GM19035 (cell line): ENCODE measurements around the gene RGP1.

Experiments used
- ATAC-seq: cut with Tn5 transposase; IDR thresholded peaks from one replicate; pipeline ENCODE4 v1.9.1; 2021; ENCODE audit not compliant: unreplicated experiment

RGP1 gene

DNA sequence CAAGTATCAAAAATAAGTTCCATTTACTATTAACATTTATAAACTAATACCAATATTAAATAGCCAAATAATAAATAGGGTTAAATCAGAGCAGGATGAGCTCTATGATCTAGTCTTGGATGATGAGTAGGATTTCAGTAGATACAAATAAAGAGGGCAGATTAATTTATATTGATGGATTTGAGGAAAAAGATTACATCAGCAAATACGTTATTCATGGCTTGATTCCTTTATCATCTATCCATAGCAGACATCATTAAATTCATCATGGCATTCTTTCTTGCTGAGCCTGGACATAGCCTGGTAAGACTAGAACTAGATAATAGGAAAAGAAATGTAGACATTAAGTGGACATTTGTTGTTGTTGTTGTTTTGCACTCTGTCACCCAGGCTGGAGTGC is 18.4 kb downstream of the RGP1 start:
- no peak for ATAC-seq

DNA sequence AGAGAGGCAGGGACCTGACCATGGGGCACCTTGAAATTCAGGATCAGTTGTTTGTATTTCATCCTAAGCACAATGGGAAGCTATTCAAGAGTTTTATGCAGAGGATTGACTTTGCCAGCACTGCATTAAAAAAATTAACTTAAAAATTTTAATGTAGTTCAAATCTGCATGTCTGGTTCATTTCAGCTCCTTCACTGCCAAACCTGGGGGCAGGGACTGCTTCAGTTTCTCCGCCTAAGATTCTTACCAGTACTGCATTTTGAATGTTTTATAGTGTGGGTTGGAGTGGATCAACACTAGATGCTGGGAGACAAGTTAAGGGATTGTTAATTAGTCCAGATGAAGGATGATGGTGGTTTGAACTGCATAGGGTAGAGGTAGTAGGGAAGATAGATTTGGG is 20.7 kb downstream of the RGP1 start:
- ATAC-seq, result no peak

DNA sequence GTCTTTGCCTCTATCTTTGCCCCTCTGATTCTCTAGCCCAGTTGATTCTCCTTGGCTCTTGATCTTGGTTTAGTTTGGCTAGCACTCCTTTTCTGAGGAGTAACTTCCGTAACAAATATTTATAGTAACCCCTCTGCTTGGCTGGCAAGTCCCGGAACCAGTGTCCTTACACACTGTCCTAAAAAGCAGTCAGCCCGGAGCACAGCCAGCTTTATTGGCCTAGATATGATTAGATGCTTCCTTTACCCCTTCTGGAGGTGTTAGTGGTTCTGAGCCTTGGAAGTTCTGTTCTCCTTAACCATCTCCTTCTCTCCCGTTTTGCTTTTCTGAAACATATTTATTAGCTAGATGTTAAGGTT is 22.0 kb downstream of the RGP1 start:
- no peak for ATAC-seq

DNA sequence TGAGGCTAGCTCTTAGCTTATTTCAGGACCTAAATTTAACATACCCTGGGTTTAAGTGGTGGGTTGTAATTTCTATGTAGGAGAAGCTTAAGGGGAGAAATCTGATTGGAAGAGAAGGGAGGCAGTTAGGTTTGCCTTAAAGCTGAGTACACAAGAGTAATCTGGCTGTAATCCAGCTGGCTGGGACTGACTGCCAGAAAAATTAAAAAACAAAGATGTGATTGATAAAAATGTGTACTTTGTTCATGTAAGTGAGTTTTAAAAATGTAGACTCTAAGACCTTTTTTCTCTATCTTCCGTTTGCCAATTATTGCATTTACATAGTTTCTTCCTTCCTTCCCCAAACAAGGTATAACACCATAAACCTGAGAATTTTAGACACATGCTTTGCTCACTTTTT is 22.4 kb downstream of the RGP1 start:
- ATAC-seq, result no peak

DNA sequence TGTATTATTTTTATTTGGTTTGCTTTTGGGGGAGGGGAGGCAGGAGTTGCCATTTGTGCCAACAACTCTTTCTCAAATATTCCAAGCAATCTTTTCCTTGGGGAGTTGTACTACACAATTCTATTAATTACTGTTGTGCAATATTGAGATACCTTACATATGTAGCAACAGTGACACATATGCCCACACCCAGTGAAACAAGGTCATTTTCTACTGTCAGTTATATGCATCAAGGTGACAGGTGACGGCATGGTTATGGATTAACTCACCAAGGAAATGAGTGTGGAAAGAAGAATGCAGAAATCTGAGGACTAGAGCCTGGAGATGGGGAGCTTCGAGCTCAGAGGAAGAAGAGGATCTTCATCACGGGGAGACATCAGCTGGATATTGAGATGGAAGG is 22.9 kb downstream of the RGP1 start:
- ATAC-seq, result no peak

DNA sequence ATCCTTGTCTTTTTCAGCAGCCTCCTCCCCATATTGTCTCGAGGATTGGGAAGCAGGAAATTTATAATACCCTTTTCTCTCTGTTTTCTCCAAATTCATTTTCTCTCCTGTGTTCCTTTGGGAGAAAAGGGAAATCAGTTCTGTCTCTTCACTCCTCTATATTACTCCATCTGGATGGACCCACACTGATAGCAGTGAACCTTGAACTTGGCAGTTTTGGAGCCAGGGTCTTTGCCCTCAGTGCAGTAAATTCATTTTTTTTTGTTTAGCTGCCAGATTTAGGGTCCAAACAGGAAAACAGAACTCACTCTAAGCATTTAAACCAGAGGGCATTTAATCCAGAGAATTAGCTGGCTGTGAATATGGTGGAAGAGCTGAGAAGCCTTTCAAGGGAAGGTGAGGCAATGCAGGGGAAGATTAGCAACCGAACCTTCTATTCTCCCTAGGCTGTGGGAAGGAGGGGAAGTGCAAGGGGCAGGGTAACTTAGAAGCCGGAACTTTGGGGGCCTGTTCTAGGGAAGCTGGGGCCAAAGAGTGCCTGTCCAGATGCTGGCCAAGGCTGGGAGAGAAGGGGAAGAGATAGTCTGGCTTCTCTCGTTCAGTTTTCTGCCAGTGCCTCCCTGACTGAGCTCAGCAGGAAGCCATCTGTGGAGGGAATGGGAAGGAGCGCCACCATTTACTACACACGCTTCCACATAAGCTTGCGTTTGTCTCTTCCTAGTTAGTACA is 26.0 kb downstream of the RGP1 start:
- ATAC-seq, result no peak

DNA sequence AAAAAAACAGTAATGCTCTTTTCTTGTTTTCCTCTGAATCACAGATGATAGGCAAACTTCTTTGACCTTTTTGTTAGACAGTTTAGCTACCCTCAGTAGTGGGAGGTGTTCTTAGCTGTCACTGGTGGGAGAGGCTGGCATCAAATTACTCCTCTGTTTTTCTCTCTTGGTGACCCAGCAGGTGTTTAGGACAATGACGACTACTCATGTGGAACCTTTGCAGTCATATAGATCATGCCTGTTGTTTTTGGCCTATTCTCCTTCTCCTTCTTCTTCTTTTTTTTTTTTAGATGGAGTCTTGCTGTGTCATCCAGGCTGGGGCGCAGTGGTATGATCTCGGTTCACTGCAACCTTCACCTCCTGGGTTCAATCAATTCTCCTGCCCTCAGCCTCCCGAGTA is 26.9 kb downstream of the RGP1 start:
- no peak for ATAC-seq

DNA sequence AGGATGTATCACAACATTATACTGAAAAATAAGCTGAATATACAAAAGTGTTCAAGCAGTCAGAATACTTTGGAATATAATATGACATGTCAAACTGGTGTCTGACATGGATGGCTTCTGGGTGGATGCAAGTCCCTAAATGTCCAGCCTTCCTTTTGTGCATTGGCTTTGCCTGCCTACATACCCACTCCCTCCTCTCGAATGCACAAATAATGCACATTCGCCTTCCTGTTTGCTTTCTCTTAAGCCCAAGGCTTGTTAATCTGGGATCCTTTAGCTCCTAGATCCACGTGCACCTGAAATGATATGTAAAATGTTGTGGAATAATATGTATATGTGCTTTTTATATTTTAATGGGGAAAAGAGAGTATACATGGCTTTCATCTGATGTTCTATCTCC is 29.4 kb downstream of the RGP1 start:
- ATAC-seq, result no peak

DNA sequence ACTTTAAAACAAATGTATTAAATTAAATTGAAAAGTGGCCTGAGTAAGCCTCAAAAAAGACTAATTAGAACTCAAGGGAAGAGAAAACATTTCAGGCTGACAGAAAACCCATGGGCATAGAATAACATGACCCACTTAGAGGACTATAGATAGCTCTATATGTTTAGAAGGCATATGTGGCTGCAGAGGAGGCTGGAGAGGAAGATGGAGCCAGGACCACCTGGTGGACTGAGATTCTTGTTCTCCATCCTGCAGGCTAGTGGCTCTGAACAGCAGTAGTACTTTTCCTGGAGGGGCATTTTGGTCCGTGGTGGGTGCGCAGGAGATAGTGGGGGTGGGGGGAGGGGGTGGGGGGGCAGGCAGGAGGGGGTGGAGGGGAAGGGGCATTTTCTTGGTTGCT is 32.0 kb downstream of the RGP1 start:
- ATAC-seq, result no peak

DNA sequence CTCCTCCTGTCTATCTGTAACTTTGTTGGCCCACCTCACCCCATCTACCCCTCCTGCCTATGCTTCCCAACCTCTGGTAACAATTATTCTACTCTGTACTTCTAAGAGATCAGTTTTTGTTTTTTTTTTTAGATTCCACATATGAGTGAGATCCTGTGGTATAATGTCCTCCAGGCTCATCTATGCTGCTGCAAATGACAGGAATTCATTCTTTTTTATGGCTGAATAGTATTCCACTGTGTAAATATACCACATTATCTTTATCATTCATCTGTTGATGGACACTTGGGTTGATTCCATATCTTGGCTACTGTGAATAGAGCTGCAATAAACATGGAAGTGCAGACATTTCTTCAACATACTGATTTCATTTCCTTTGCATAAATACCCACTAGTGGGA is 34.3 kb downstream of the RGP1 start:
- ATAC-seq, result no peak

DNA sequence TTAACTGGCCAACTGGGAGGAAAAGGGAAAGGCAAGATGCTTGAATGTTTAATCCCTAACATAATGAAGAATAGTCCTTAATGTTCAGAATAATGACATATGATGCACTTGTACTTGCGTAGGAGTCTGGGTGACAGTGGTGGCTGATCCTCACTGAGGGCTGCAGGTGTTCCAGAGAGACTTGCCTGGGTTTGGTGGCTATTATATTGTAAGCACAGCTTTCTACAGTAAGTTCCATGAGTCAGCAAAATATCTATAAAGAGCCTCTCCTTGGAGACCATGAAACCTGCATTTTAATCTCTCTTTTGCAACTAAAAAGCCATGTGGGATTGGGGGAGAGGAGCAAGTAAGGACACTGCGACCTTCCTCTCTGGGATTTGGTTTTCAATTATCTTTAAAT is 40.5 kb downstream of the RGP1 start:
- no peak for ATAC-seq

DNA sequence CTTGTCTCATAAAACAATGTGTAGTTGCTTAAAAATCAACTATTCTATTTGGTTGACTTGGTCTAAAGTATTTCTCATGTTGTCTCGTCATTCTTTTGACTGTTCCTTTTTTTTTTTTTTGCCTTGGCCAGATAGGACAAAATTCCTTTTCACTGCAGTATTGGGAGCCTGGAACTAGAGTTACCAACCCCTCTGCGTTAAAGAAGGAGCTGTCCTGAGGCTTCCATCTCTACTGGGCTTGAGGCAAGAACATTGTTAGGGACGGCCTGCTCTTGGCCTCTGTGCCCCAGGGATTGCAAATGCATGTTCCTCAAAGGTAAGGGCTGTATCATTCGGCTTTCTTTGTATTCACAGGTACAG is 40.9 kb downstream of the RGP1 start:
- no peak for ATAC-seq

DNA sequence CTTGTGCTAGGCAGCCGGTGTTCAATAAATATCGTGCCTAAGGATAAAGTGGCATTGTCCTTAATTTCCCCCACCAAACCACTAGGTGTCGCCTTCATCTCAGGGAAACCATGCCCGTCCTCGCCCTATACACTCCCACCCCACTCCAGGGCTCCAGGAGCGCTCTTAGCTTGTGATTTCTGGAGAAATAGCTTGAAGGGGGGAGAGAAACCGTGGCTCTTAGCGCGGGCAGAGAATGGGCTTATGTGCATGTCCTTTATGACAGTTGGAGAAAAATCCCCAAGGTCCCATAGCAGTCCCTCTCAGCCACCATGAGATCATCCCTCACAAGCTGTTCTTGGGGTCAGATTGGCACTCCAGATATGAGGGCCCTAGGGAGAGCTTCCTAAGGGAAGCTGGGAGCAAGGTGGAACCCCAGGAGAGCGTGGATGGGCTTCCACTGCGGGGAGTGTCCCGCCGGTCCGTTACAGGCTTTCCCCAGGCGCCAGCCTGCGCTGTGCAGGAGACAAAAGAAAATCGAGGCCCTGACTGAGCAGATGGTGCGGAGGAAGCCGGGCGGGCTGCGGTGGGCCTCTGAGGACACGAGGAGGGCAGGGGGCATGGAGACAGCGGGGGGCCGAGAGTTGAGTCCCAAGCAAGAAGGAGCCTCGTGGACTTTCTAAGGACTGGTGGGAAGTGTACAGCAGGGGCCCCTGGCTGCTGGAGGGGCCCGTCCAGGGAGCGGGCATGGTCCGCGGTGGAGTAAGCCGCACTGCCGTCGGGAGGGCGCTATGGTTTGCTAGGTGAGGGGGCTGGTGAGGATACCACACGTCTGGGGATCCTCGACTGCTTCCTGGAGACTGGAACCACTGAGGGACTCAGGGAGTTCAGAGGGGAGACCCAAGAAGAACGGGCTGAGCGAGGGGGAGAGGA is 41.6 kb downstream of the RGP1 start:
- ATAC-seq, result no peak

DNA sequence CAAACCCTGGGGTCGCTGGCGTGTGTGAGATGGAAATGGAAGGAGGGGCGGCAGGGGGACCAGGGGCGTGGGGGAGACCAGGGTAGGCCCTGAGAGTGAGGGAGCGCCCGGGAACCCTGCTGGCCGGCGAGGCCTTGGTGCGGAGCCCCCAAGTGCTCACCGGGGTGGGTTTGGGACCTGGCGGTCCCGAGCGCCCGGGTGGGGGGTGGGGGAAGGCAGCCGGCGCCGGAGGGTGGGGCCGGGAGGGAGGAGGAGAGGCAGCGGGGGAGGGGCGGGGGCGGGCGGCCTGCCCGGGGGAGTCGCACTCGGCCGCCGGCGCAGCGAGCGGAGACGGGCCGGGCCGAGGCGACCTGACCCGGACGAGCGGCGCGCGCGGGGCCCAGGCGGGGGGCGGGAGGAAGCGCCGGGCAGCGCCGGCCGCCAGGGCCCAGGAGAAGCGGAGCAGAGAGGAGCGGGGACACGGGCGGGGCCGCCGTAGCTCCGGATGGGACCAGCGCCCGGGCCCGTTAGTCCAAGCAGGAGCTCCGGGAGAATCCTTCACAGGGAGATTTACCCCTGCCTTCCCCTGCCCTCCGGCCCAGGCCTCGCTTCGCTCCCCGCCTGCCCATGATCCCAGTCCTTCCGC is 42.3 kb downstream of the RGP1 start, which contains the start of gene NPR2:
TSS of gene NPR2 (plus strand) at position 295 of the 625 bp plus-strand sequence. CDS start 818 bp downstream, outside the sequence.
- ATAC-seq, result no peak

DNA sequence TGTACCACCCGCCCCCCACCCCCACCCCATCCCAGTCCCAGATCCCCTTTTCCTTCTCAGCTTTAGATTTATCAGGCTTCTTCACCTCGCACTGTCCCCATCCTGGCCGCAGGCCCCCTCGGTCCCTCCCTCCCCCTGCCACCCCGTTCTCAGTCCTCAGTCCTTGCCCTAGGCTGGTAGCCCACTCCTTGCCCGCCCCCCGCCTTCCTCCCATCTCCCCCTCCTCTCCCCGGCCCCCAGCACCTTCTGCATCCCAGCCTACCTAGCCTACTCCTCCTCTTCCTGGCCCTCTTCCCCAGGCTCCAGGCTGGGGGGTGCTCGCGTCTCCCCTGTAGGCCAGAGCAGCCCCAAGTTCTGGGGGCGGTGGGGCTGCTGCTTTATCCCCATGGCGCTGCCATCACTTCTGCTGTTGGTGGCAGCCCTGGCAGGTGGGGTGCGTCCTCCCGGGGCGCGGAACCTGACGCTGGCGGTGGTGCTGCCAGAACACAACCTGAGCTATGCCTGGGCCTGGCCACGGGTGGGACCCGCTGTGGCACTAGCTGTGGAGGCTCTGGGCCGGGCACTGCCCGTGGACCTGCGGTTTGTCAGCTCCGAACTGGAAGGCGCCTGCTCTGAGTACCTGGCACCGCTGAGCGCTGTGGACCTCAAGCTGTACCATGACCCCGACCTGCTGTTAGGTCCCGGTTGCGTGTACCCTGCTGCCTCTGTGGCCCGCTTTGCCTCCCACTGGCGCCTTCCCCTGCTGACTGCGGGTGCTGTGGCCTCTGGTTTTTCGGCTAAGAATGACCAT is 43.1 kb downstream of the RGP1 start:
- no peak for ATAC-seq

DNA sequence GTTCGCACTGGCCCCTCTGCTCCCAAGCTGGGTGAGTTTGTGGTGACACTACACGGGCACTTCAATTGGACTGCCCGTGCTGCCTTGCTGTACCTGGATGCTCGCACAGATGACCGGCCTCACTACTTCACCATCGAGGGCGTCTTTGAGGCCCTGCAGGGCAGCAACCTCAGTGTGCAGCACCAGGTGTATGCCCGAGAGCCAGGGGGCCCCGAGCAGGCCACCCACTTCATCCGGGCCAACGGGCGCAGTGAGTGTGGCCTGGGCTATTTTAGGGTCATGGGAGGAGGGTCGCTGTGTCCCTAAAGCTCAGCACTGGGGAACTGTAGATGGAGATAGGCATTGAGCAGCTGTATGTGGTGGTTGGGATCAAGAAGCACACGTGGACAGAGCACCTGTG is 43.7 kb downstream of the RGP1 start:
- ATAC-seq, result no peak

DNA sequence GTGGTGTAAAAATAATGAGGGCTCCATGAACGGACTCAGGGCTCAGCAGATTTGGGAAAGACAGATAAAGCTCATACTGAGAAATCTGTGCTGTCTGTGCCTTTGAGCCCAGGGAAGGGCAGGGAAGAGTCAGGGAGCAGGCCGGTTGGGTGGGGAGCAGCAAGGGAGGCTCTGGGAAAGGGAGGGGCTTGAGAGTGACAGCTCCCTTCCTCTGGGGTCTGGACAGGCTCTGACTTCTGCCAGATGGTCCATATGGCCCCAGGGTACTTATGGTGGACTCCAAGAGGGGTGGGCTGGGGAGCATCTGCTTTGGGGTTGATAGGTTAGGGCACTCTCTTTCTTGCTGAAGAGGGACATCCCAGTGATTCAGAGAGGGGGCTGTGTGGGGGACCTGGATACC is 44.4 kb downstream of the RGP1 start:
- no peak for ATAC-seq

DNA sequence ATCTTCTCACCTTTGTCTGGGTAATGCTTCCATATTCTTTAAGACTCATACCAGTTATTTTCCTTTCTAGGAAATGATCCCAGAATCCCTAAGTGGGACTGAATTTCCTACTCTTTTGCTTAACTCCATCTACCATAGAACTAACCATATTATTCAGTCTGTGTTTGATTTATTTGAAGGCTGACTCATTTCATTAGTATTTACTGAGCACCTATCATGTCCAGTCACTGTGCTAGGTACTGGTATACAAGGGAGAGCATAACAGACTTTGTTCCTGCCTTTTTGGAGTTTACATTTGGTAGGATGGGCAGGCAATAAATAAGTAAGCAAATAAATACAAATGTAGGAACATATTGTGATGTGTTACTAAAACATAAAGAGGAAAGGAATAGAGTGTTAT is 46.6 kb downstream of the RGP1 start:
- ATAC-seq, result no peak

DNA sequence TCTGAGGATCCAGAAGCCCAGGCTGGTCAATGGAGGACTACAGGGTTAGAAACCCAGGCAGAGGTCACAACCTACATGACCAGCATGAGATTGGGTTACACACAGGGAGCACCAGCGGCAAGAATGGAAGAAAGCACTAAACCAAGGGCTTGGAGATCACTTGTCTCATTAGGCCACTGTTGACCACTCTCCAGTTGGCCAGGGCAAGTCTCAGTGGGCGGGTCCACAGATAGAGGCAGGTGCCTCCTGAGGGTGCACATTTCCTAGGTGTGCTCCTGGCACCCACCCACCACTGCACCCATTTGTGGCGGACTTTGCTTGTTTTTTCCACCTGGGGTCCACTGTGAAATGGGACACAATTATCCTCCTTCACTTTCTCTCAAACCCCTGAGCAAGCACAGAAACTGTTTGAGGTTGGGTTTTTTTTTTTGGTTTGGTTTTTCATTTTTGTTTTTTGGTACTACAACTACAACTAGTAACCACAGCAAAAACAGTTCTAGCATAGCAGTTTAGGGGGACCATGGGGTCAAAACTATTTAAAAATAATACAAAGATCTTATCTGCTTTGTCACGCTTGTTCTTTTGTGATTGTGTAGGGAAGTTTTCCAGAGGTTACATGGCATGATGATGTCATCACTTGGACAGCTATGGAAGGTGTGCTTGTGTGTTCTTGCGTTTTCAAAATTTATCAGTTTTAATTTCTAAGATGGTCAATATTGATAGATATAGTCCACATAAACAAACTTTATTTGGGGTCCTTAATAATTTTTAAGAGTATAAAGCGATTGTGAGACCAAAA is 48.4 kb downstream of the RGP1 start:
- ATAC-seq, result no peak

DNA sequence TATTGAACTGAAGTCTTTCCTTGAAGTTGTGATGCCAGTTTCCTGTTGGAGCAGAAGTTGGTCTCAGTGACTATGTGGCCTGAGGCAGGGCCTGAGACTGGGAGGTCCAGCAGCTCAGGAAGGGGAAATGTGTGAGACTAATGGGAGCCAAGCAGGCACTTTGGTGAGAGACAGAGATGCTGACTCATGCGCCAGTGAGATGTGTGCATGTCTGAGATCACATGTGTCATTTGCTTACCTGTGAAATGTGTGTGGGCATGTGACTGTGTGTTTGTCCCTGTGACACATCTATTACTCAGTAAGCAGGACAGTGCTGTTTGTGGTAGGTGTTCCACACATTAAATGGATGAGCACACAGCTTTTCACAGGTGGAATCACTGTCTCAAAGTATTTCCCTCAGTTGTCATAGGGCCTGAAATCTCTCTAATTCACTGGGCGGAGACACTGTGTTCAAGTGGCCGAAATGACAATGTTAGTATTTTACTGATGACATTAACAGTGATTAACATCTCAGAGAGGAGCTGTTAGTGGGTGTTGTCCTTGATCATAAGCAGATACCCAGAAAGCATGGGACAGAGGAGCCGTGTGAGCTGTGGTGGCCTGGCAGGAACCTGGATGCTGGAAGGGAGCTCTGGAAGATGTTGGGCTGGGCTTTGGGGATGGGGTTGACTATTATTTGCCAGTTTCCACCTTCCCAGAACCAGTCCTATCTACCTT is 49.7 kb downstream of the RGP1 start:
- ATAC-seq, result no peak
